H1 (cell line): ENCODE measurements around the gene SUSD6. TPM values are rescaled to one million over a fixed set of nuclear protein-coding genes. Genes with fewer than 3 reads are reported as not detected.

ENCODE experiments used
- CTCF ChIA-PET: fragments of 300-600 bp; sonication (Branson Sonifier 250); formaldehyde crosslinking; loops from one replicate; lab custom pipeline; 2021; ENCODE audit not compliant: partially characterized antibody; lab: Charles Lee
- POLR2A ChIA-PET: fragments of 300-600 bp; sonication (Branson Sonifier 250); formaldehyde crosslinking; loops from one replicate; lab custom pipeline; 2021; ENCODE audit warnings: inconsistent platforms; ENCODE audit not compliant: partially characterized antibody; lab: Charles Lee
- DNase-seq, 2 experiments: peaks; one replicate each; pipeline versions ENCODE4 v3.0.0 to v3.0.0-alpha.2; 2010 to 2022; ENCODE audit warnings: low spot score in 2 of 2, low read depth in 1 of 2, mixed read lengths in 1 of 2
- FAIRE-seq: peaks from 2 replicates; lab custom pipeline; 2011; peaks lifted over from hg19 to GRCh38; lab: Jason Lieb, UNC
- H2AFZ ChIP-seq: 2 replicates; pipeline ENCODE4 v1.8.1; 2012; ENCODE audit warnings: low read length, inconsistent platforms
- H2AK5ac ChIP-seq: 2 replicates; pipeline ENCODE4 v1.6.1; 2013; ENCODE audit warnings: low read depth, low read length
- H2BK120ac ChIP-seq: replicated peaks from 2 replicates; pipeline ENCODE3; 2013; ENCODE audit warnings: low read depth, low read length, inconsistent platforms
- H2BK12ac ChIP-seq: 2 replicates; pipeline ENCODE4 v1.6.1; 2013; ENCODE audit warnings: low read depth, low read length
- H2BK15ac ChIP-seq: 2 replicates; pipeline ENCODE4 v1.6.1; 2013; ENCODE audit warnings: low read length
- H2BK20ac ChIP-seq: 2 replicates; pipeline ENCODE4 v1.6.1; 2013; ENCODE audit warnings: low read length
- H2BK5ac ChIP-seq: 2 replicates; pipeline ENCODE4 v1.6.1; 2013; ENCODE audit warnings: low read depth, low read length
- H3K14ac ChIP-seq: 2 replicates; pipeline ENCODE4 v1.6.1; 2013; ENCODE audit warnings: inconsistent platforms; ENCODE audit not compliant: insufficient read length
- H3K18ac ChIP-seq: 2 replicates; pipeline ENCODE4 v1.6.1; 2013; ENCODE audit warnings: low read length; ENCODE audit errors: extremely low read depth
- H3K23ac ChIP-seq: 2 replicates; pipeline ENCODE4 v1.6.1; 2013; ENCODE audit warnings: inconsistent platforms; ENCODE audit not compliant: insufficient read length
- H3K23me2 ChIP-seq: 2 replicates; pipeline ENCODE4 v1.6.1; 2013; ENCODE audit warnings: low read depth, low read length
- H3K27ac ChIP-seq: 2 replicates; pipeline ENCODE4 v1.6.1; 2011; ENCODE audit warnings: low read depth, low read length, inconsistent platforms
- H3K27me3 ChIP-seq, 4 experiments: replicated peaks in 1 of 4; 1 replicate in 1 of 4; 2 replicates in 3 of 4; pipeline versions ENCODE4 v1.6.1 to v1.8.1; 2011 to 2013; ENCODE audit warnings: low read length in 3 of 4, mild to moderate bottlenecking in 3 of 4, inconsistent platforms in 2 of 4, mixed read lengths in 2 of 4, moderate library complexity in 1 of 4; ENCODE audit not compliant: control insufficient read depth in 3 of 4, insufficient read depth in 3 of 4; ENCODE audit errors: extremely low read depth in 1 of 4
- H3K36me3 ChIP-seq, 4 experiments: 2 replicates each; pipeline versions ENCODE4 v1.6.1 to v1.8.1; 2011 to 2013; ENCODE audit warnings: mild to moderate bottlenecking in 4 of 4, low read length in 3 of 4, moderate library complexity in 2 of 4, control low read depth in 1 of 4, inconsistent platforms in 1 of 4; ENCODE audit not compliant: insufficient read depth in 4 of 4, control insufficient read depth in 2 of 4
- H3K4ac ChIP-seq: replicated peaks from 2 replicates; pipeline ENCODE3; 2013; ENCODE audit warnings: low read length, low read depth, mixed read lengths, inconsistent platforms; ENCODE audit not compliant: insufficient read length
- H3K4me1 ChIP-seq, 4 experiments: replicated peaks in 1 of 4; 1 replicate in 1 of 4; 2 replicates in 3 of 4; pipeline versions ENCODE4 v1.6.1 to v1.8.1; 2011 to 2013; ENCODE audit warnings: low read length in 3 of 4, inconsistent platforms in 2 of 4, mixed read lengths in 1 of 4; ENCODE audit not compliant: insufficient read depth in 4 of 4, control insufficient read depth in 3 of 4
- H3K4me2 ChIP-seq, 2 experiments: 2 replicates each; pipeline versions ENCODE4 v1.6.1 to v1.8.1; 2011 to 2013; ENCODE audit warnings: low read depth in 2 of 2, low read length in 2 of 2, control low read depth in 1 of 2, inconsistent platforms in 1 of 2, mild to moderate bottlenecking in 1 of 2; ENCODE audit not compliant: insufficient read depth in 1 of 2
- H3K4me3 ChIP-seq, 4 experiments: fragments of 200-600, 300-600 bp in 1 of 4; sonication (generic), shearing (Covaris generic), sonication (Bioruptor Twin) in 1 of 4; 2 replicates each; pipeline versions ENCODE4 v1.5.1 to v1.8.1; 2011 to 2016; ENCODE audit warnings: low read length in 4 of 4, low read depth in 3 of 4, control low read depth in 2 of 4, inconsistent platforms in 2 of 4, mild to moderate bottlenecking in 2 of 4, mixed read lengths in 1 of 4, moderate library complexity in 1 of 4; ENCODE audit not compliant: insufficient read depth in 2 of 4; ENCODE audit errors: extremely low read depth in 1 of 4
- H3K56ac ChIP-seq: replicated peaks from 2 replicates; pipeline ENCODE3; 2013; ENCODE audit warnings: low read depth, mild to moderate bottlenecking, mixed read lengths, low read length, inconsistent platforms; ENCODE audit not compliant: insufficient read length
- H3K79me1 ChIP-seq: 2 replicates; pipeline ENCODE4 v1.6.1; 2013; ENCODE audit warnings: low read depth, low read length, control low read depth
- H3K79me2 ChIP-seq, 2 experiments: 2 replicates each; pipeline versions ENCODE4 v1.6.1 to v1.8.1; 2012 to 2013; ENCODE audit warnings: low read length in 2 of 2, mild to moderate bottlenecking in 2 of 2, inconsistent platforms in 1 of 2; ENCODE audit not compliant: insufficient read depth in 2 of 2, control insufficient read depth in 1 of 2
- H3K9ac ChIP-seq, 4 experiments: replicated peaks in 1 of 4; 1 replicate in 1 of 4; 2 replicates in 3 of 4; pipeline versions ENCODE4 v1.6.1 to v1.8.1; 2011 to 2013; ENCODE audit warnings: low read depth in 3 of 4, low read length in 3 of 4, control low read depth in 2 of 4, mild to moderate bottlenecking in 2 of 4, moderate library complexity in 2 of 4, inconsistent platforms in 1 of 4; ENCODE audit errors: extremely low read depth in 1 of 4
- H3K9me3 ChIP-seq, 2 experiments: 2 replicates each; pipeline versions ENCODE4 v1.6.1 to v1.8.1; 2012 to 2013; ENCODE audit warnings: mild to moderate bottlenecking in 2 of 2, moderate library complexity in 2 of 2, control low read depth in 1 of 2, inconsistent platforms in 1 of 2, low read depth in 1 of 2, low read length in 1 of 2, mixed read lengths in 1 of 2; ENCODE audit not compliant: insufficient read depth in 2 of 2
- H4K20me1 ChIP-seq, 2 experiments: replicated peaks in 1 of 2; 2 replicates each; pipeline versions ENCODE3 to v1.8.1; 2011 to 2013; ENCODE audit warnings: inconsistent platforms in 2 of 2, low read length in 2 of 2, mild to moderate bottlenecking in 1 of 2; ENCODE audit not compliant: insufficient read depth in 2 of 2, control insufficient read depth in 1 of 2
- H4K5ac ChIP-seq: 2 replicates; pipeline ENCODE4 v1.6.1; 2013; ENCODE audit warnings: low read length, low read depth, mixed read lengths, inconsistent platforms; ENCODE audit not compliant: insufficient read length
- H4K8ac ChIP-seq: 2 replicates; pipeline ENCODE4 v1.8.0; 2013; ENCODE audit warnings: mild to moderate bottlenecking, moderate library complexity, low read length, inconsistent platforms; ENCODE audit not compliant: insufficient read depth; ENCODE audit errors: extremely low read depth
- H4K91ac ChIP-seq: replicated peaks from 2 replicates; pipeline ENCODE3; 2013; ENCODE audit warnings: low read length, mixed read lengths, inconsistent platforms; ENCODE audit not compliant: insufficient read length
- BRCA1 ChIP-seq: IDR thresholded peaks from 2 replicates; pipeline ENCODE4 v1.6.1; 2012; ENCODE audit warnings: low read depth, low read length, improper control_type of control experiment
- CBX8 ChIP-seq: fragments of 300-800, 300-1000 bp; sonication (generic); IDR thresholded peaks from 2 replicates; pipeline ENCODE4 v1.7.1; 2016; ENCODE audit warnings: low read depth, low read length, borderline replicate concordance
- CHD1 ChIP-seq: IDR thresholded peaks from 2 replicates; pipeline ENCODE4 v1.6.1; 2012; ENCODE audit warnings: low read depth, low read length, improper control_type of control experiment
- CREB1 ChIP-seq: IDR thresholded peaks from 2 replicates; pipeline ENCODE4 v1.6.1; 2012; ENCODE audit warnings: inconsistent platforms
- EZH2 ChIP-seq: fragments of 200-600 bp; sonication (generic); IDR thresholded peaks from 2 replicates; pipeline ENCODE4 v1.7.1; 2012; ENCODE audit warnings: low read depth, mild to moderate bottlenecking, moderate library complexity, low read length, inconsistent platforms; ENCODE audit not compliant: severe bottlenecking
- HDAC6 ChIP-seq: IDR thresholded peaks from one replicate; pipeline ENCODE4 v1.7.1; 2012; ENCODE audit warnings: low read depth, mild to moderate bottlenecking, inconsistent platforms, low read length, moderate library complexity
- MAX ChIP-seq: IDR thresholded peaks from 2 replicates; pipeline ENCODE4 v1.6.1; 2012; ENCODE audit warnings: inconsistent platforms
- NRF1 ChIP-seq: IDR thresholded peaks from 2 replicates; pipeline ENCODE4 v1.6.1; 2011; ENCODE audit warnings: mild to moderate bottlenecking, low read depth, low read length, improper control_type of control experiment
- SP4 ChIP-seq: IDR thresholded peaks from 2 replicates; pipeline ENCODE4 v1.6.1; 2012; ENCODE audit warnings: low read length, inconsistent platforms
- YY1 ChIP-seq: IDR thresholded peaks from 2 replicates; pipeline ENCODE4 v1.6.1; 2011; ENCODE audit warnings: low read depth, mild to moderate bottlenecking, low read length
- WGBS, 2 experiments: shearing (Covaris generic) in 1 of 2; methylation state at CpG; one replicate each; pipeline versions ENCODE4 v1.1.6 to v1.1.7; 2013 to 2015; ENCODE audit warnings: low lambda C conversion rate in 2 of 2, mixed read lengths in 2 of 2, inconsistent platforms in 1 of 2, low coverage in 1 of 2, missing lambda C conversion rate in 1 of 2; ENCODE audit not compliant: insufficient replicate concordance in 2 of 2, insufficient coverage in 1 of 2, insufficient read length in 1 of 2; ENCODE audit errors: extremely low coverage in 1 of 2, missing lambda C conversion rate in 1 of 2; 5-methylcytosine and 5-hydroxymethylcytosine counted together
- polyA plus RNA-seq, 7 experiments: library from polyadenylated mRNA; depleted of rRNA in 3 of 7; stranded (reverse) in 5 of 7; unstranded in 2 of 7; fragments of >200 nt in 5 of 7; fragments of 200-250 nt in 2 of 7; gene quantifications; 1 replicate in 5 of 7; 2 replicates in 1 of 7; 4 replicates in 1 of 7; pipeline versions ENCODE4 v1.2.1 to v1.2.3, GENCODE V29; 2011 to 2013; ENCODE audit warnings: missing spikeins in 2 of 7, mixed read lengths in 2 of 7
- total RNA-seq: library from RNA; stranded (reverse); fragmentation: NEBNext Ultra II Directional; extraction: Animal tissue kit (Norgen Biotek cat#: 25700); gene quantifications from 2 replicates; pipeline ENCODE4 v1.2.1, GENCODE V29; 2021

The SUSD6 gene
- total and polyA plus RNA-seq, 2 of the 8 experiments (the other 6 are each of a cell fraction or from before 2014, with no cell fraction given): 3.0 to 3.8 TPM

GRCh38 chr14:69632164-69632563 is 20.8 kb downstream of the SUSD6 start:
- Histone ChIP-seq H3K27ac (no peak overlapping the region), H4K91ac (no peak overlapping the region), H2BK5ac (no peak overlapping the region), H4K20me1 (peaks cover 0 to 2% of the 10 kb centered on the region in 2 experiments), H3K4me3 (no peak overlapping the region), H3K9ac (no peak overlapping the region), H3K14ac (no peak overlapping the region), H2AK5ac (no peak overlapping the region), H3K9me3 (no peaks in the 10 kb centered on the region), H3K36me3 (no peaks in the 10 kb centered on the region), H2BK15ac (no peak overlapping the region), H2BK120ac (no peak overlapping the region), H2AFZ (no peak overlapping the region), H3K23ac (no peak overlapping the region), H2BK12ac (no peak overlapping the region), H3K23me2 (no peaks in the 10 kb centered on the region), H3K27me3 (no peaks in the 10 kb centered on the region), H3K79me1 (peaks cover 3% of the 10 kb centered on the region; the same call in 1 of the 2 replicates), H4K8ac (no peak overlapping the region), H4K5ac (no peak overlapping the region), H3K56ac (no peak overlapping the region), H3K18ac (no peak overlapping the region), H3K4me2 (no peak overlapping the region; a peak in 1 of 4 replicates), H3K4ac (no peak overlapping the region), H2BK20ac (no peak overlapping the region), H3K79me2 (no peaks in the 10 kb centered on the region), H3K4me1 (peaks cover 15 to 28% (median 20%) of the 10 kb centered on the region in 4 experiments; a peak in 6 of 7 replicates)
- TF ChIP-seq NRF1: no peak
- no peak for TF ChIP-seq BRCA1
- TF ChIP-seq EZH2: no peak
- no peak for TF ChIP-seq CBX8
- TF ChIP-seq SP4: no peak
- no peak for TF ChIP-seq MAX
- TF ChIP-seq CREB1: no peak
- no peak for TF ChIP-seq CHD1
- no peak for TF ChIP-seq YY1
- no peak for TF ChIP-seq HDAC6
- DNase-seq (no peak), FAIRE-seq (no peak)
- ChIA-PET POLR2A (interaction anchor here (0.7 to 1.2 kb wide), 3 partner anchors 10 to 20 kb away, joined by 3 to 5 read pairs (median 3); no protein-coding TSS in a partner anchor), CTCF (interaction anchor here (1.0 to 1.3 kb wide), 4 partner anchors 12 to 95 kb away, joined by 3 to 4 read pairs (median 4); no protein-coding TSS in a partner anchor)
- 32% methylated on average over 4 of the region's 4 CpGs; no CpG with 5 or more reads in 1 of the 2 experiments for WGBS, 2 experiments
